Effector memory CD8-positive, alpha-beta T cell (primary cell): Measurements from ENCODE around the gene PIRT.
A peak's percentile ranks its signal among the peaks of the same experiment; 100 is the strongest.
"Not testable (repeated sequence)": the region's sequence is repeated elsewhere in the genome, so short reads cannot be mapped to it uniquely, and the experiment has no call there.

Experiments used
- ATAC-seq: fragments of 150-1000 bp; cut with Tn5 transposase; replicated peaks from 2 replicates; pipeline ENCODE4 v1.10.0; 2021; ENCODE audit warnings: mild to moderate bottlenecking, moderate library complexity
- DNase-seq, 3 experiments: peaks; one replicate each; pipeline ENCODE4 v3.0.0; 2021
- H3K27ac Mint-ChIP-seq, 2 donors: one replicate each; pipeline ENCODE4 v1.8.0; 2022; ENCODE audit warnings: mild to moderate bottlenecking in 2 of 2, mixed read lengths in 2 of 2, moderate library complexity in 2 of 2
- H3K27me3 Mint-ChIP-seq, 2 donors: one replicate each; pipeline ENCODE4 v1.8.0; 2022; ENCODE audit warnings: mixed read lengths in 2 of 2
- H3K36me3 Mint-ChIP-seq: one replicate; pipeline ENCODE4 v1.8.0; 2022; ENCODE audit warnings: mild to moderate bottlenecking, moderate library complexity, mixed read lengths; ENCODE audit not compliant: insufficient read depth
- H3K4me1 Mint-ChIP-seq, 2 donors: one replicate each; pipeline ENCODE4 v1.8.0; 2022; ENCODE audit warnings: low read depth in 2 of 2, mixed read lengths in 2 of 2
- H3K4me3 Mint-ChIP-seq, 2 donors: one replicate each; pipeline ENCODE4 v1.8.0; 2022; ENCODE audit warnings: mild to moderate bottlenecking in 2 of 2, mixed read lengths in 2 of 2, moderate library complexity in 2 of 2
- H3K9me3 Mint-ChIP-seq, 2 donors: one replicate each; pipeline ENCODE4 v1.8.0; 2022; ENCODE audit warnings: mixed read lengths in 2 of 2
- total RNA-seq, 9 experiments: gene quantifications; one replicate each; lab custom pipeline; 2026; lab: John Stamatoyannopoulos, UW

Gene PIRT
- 0 to 0.07 (median 0) reads per million in 9 experiments for total RNA-seq

DNA sequence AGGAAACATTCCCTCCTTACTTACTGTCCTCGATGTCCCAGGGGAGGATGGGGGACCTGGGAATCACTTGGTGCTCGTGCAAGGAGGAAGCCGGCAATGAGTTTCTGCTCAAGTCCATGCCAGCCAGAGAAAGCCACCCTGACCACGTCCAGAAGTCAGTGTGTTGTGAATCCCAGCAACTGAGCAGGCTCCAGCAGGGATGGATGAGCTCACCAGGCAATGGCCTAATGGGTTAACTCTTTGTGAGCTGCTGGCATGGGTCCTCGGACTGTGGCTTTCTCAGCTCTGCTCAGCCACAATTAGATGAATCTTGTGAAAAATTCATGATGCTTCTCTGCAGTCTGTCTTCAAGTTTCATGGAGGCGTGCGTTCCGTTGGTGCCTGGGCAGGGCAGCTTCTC, at the start of gene PIRT:
Gene PIRT, minus strand, starts transcription at position 167 of the 400 bp plus-strand sequence. CDS start 12,442 bp downstream, outside the sequence.
- DNase-seq (no peak), ATAC-seq (no peak)
- Mint-ChIP-seq H3K4me1 (no peaks in the 10 kb centered on the region), H3K4me3 (no peak within 1 kb of the TSS), H3K9me3 (no peaks in the 10 kb centered on the region), H3K27me3 (peaks cover 20 to 26% of the 10 kb centered on the region in 2 donors), H3K27ac (no peak within 1 kb of the TSS), H3K36me3 (no peaks in the 10 kb centered on the region)

DNA sequence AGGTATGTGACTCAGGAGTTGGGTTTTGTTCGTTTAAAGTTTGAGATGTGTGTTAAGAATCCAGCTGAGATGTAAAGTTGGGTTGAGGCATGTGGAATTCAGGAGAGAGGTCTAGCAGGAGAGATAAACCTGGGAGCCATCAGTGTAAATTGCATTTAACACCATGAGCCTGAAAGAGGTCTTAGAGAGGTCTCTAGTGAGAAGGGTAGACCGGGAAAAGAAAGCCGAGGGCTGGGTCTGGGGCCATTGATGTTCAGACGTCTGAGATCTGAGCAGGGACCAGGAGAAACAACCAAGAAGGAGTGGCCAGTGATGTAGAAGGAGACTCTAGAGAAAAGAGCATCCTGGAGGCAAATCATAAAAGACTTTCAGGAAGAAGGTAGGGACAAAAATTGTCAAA, 44.1 kb upstream of the PIRT start:
- Mint-ChIP-seq H3K27ac (no peak overlapping the region), H3K4me1 (no peaks in the 10 kb centered on the region), H3K27me3 (peaks cover 3 to 27% of the 10 kb centered on the region in 2 donors), H3K36me3 (no peaks in the 10 kb centered on the region), H3K9me3 (no peaks in the 10 kb centered on the region), H3K4me3 (no peak overlapping the region)
- DNase-seq (no peak), ATAC-seq (no peak)

DNA sequence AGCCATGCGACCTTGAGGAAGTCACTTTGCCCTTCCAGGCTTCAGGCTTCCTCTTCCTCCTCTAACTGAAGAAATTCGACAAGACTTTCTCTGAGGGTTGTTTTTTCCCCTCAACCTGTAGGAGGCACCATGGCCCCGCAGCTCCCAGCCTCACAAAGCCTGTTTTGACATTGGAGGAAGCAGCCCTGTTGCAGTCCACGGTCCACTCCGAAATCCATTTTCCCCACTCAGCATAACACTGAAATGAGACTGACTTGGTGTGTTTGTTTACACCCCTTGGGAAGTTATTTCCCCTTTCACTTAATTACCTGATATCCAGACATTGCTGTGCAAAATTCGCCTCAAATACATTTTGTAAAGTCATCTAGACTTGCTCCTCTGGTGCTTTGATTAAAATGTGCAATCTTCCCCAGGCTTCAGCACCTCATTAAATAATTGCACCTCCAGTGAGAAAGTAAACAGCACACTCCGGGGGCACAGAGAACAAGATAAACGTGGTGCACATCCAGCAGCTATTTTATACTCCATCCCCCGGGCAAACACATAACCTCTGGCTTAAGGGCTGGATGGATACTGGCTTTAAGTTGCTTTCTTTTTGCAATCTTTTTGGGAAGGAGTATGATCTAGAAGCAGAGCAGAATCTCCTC, 41.4 kb upstream of the PIRT start:
- Mint-ChIP-seq H3K9me3 (no peaks in the 10 kb centered on the region), H3K4me3 (no peak overlapping the region), H3K27ac (no peak overlapping the region), H3K36me3 (no peaks in the 10 kb centered on the region), H3K27me3 (peaks cover 9 to 40% of the 10 kb centered on the region in 2 donors), H3K4me1 (no peaks in the 10 kb centered on the region)
- ATAC-seq: no peak
- no peak for DNase-seq

DNA sequence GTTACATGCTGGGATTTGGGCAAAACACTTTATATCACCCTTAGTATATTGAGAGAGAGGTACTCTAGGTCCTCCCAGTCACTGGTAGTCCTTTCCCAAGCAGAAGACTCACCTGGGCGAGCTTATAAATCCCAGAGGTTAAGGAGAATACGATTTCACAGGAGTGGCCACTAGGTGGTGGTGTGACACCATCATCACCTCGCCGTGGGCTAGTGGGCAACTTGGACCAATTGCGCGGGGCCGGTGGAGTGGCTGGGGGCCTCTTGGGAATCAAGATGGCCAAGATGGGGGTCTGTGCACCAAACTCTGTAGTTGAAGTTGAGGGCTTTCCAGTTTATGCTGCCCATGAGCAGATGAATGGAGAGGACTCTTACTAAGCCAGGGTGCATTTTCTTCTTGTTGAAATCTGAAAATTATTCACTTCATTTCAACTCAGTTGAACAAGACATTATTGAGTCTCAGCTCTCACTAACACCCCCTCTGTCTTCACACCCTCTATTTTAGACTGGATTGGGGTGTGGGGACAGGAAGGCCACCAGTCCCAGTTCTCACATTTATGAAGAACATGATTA, 38.2 kb upstream of the PIRT start:
- ATAC-seq (no peak), DNase-seq (no peak)
- Mint-ChIP-seq H3K36me3 (no peaks in the 10 kb centered on the region), H3K4me1 (no peaks in the 10 kb centered on the region), H3K27ac (no peak overlapping the region), H3K27me3 (peaks cover 18 to 56% of the 10 kb centered on the region in 2 donors), H3K9me3 (no peaks in the 10 kb centered on the region), H3K4me3 (no peak overlapping the region)

DNA sequence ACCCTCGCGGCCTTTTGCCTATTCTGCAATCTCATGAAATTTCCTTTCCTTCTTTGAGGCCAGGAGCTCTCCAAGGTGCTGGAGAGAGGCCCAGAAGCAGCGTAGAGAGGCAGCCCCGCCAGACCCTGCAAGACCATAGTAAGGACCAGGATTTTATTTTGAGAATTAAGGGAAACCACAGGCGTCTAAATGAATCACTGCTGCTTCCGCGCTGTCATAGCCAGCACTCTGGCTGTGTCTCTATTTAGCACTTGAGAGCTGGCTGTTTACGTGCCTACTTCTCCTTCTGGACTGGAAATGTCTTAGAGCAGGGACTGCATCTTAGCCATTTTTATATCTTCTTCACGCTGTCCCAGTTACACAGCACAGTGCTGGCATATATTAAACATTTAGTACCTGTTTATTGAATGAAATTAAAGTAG, 37.6 kb upstream of the PIRT start:
- H3K4me1 Mint-ChIP-seq: no peaks in the 10 kb centered on the region
- ATAC-seq: no peak
- peaks cover 18 to 56% of the 10 kb centered on the region in 2 donors for H3K27me3 Mint-ChIP-seq
- H3K9me3 Mint-ChIP-seq: no peaks in the 10 kb centered on the region
- DNase-seq: no peak
- H3K36me3 Mint-ChIP-seq: no peaks in the 10 kb centered on the region
- no peak overlapping the region for H3K27ac Mint-ChIP-seq
- H3K4me3 Mint-ChIP-seq: no peak overlapping the region

DNA sequence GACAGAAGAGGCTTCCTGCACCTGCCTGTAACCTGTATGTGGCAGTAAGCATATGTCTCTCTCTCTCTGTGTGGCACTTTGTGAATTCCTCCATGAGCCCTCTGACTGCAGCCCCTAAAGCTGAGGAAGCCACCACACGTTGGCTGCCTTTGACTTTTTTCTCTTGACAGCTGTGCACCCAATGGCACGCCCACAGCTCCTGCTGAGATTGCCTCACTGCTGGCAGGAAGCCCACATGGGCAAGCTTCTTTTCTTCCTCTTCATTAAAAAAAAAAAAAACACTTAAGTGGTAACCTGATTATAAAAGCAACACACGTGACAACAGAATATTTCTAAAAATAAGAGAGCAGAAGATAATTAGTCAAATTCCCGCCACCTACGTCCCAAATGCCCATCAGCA, 34.0 kb upstream of the PIRT start:
- Mint-ChIP-seq H3K27ac (no peak overlapping the region), H3K9me3 (no peaks in the 10 kb centered on the region), H3K4me1 (no peaks in the 10 kb centered on the region), H3K36me3 (no peaks in the 10 kb centered on the region), H3K4me3 (no peak overlapping the region), H3K27me3 (peaks cover 14 to 36% of the 10 kb centered on the region in 2 donors)
- no peak for ATAC-seq
- no peak for DNase-seq

DNA sequence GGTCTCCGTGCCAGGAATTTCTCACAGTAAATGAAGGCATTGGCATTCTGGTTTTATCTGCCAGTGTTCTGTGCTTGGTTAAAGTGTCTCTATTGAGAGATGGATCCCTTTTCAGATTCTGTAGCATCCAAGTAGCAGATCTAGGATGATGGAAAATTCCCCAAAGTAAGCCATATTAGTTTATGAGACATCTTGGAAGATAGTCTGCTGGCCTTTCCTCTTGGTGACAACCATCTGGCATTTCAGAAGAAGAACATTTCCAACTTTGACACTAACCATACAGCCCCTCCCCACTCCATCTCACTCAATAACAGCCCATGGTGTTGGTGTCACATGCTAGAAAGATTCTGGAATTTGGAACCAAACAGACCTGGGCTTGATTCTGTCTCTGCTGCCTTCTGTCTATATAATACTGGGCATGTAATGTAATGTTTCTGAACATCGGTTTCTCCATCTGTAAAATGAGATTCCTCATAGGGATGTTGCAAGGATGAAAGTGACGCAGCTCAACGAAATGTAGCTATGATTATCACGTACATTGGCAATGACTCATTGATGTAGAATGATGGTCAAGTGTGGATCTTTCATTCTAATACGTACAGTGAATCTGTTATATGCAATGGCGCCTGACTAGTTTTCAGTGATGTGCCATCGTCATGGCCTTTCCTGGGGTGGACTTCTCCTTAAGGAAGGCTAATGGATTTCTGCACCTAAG, 32.6 kb upstream of the PIRT start:
- Mint-ChIP-seq H3K27me3 (peaks cover 9 to 30% of the 10 kb centered on the region in 2 donors), H3K9me3 (no peaks in the 10 kb centered on the region), H3K4me3 (no peak overlapping the region), H3K4me1 (no peaks in the 10 kb centered on the region), H3K36me3 (no peaks in the 10 kb centered on the region), H3K27ac (no peak overlapping the region)
- DNase-seq (no peak), ATAC-seq (no peak)

DNA sequence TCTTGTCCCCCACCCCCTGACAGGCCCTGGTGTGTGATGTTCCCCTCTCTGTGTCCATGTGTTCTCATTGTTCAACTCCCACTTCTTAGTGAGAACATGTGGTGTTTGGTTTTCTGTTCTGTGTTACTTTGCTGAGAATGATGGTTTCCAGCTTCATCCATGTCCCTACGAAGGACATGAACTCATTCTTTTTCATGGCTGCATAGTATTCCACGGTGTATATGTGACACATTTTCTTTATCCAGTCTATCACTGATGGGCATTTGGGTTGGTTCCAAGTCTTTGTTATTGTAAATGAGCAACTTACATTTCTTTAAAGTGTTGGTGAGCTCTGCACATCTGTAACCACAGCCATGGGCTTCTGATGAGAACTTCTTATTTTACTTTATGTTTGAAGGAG, 30.9 kb upstream of the PIRT start:
- H3K27ac Mint-ChIP-seq, H3K9me3 Mint-ChIP-seq, H3K4me3 Mint-ChIP-seq, DNase-seq, H3K4me1 Mint-ChIP-seq, H3K36me3 Mint-ChIP-seq, ATAC-seq: not testable (repeated sequence)
- peaks cover 15 to 33% of the 10 kb centered on the region in 2 donors for H3K27me3 Mint-ChIP-seq

DNA sequence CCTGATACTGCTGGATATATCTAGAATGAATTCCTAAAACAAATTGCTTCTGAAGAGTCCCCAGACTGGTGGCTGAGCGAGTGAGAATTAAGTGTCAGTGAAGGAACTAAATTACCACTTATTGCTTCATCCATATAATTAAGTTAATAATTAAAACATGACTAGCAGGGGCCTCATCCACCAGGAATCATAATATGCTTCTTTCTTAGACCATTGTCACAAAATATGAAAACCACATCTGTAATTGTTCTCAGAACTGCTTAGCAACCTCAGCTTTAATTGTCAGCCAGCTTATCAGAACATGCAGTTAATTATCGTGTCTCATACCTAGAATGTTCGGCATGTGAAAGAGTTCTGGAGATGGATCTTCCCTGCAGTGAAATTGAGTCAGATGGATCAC, 21.2 kb upstream of the PIRT start:
- H3K27me3 Mint-ChIP-seq: peaks cover 0 to 23% of the 10 kb centered on the region in 2 donors
- H3K4me1 Mint-ChIP-seq: no peaks in the 10 kb centered on the region
- no peak for ATAC-seq
- no peak overlapping the region for H3K4me3 Mint-ChIP-seq
- no peaks in the 10 kb centered on the region for H3K36me3 Mint-ChIP-seq
- DNase-seq: no peak
- no peaks in the 10 kb centered on the region for H3K9me3 Mint-ChIP-seq
- no peak overlapping the region for H3K27ac Mint-ChIP-seq

DNA sequence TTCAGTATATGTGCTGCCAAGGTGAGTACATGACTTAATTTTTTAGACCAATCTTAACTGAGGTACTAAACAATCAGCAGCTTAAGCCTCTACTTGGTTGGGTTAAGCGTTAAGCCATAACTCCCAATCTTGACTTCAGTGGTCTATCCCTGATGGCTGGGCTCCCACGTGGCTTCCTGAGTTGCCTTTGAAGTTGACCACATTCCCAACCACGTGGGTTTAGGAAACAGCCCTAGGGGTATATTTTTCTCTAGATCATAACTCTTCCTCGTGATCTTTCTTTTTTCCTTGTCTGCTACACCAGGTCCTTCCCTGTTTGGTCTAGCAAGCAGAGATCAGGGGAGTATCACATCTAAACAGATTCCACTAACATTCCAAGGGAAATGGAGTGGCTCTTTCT, 20.1 kb upstream of the PIRT start:
- H3K4me1 Mint-ChIP-seq: no peaks in the 10 kb centered on the region
- ATAC-seq (no peak), DNase-seq (no peak)
- H3K36me3 Mint-ChIP-seq: no peaks in the 10 kb centered on the region
- H3K27ac Mint-ChIP-seq: no peak overlapping the region
- peaks cover 4 to 20% of the 10 kb centered on the region in 2 donors for H3K27me3 Mint-ChIP-seq
- no peaks in the 10 kb centered on the region for H3K9me3 Mint-ChIP-seq
- no peak overlapping the region for H3K4me3 Mint-ChIP-seq

DNA sequence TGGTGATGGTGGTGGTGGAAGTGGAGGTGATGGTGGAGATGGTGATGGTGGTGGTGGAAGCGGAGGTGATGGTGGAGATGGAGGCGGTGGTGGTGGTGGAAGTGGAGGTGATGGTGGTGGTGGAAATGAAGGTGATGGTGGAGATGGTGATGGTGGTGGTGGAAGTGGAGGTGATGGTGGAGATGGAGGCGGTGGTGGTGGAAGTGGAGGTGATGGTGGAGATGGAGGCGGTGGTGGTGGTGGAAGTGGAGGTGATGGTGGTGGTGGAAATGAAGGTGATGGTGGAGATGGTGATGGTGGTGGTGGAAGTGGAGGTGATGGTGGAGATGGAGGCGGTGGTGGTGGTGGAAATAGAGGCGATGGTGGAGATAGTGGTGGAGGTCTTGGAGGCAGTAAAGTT, 8.7 kb upstream of the PIRT start:
- H3K9me3 Mint-ChIP-seq, H3K27ac Mint-ChIP-seq, ATAC-seq, H3K4me1 Mint-ChIP-seq, H3K4me3 Mint-ChIP-seq, DNase-seq, H3K36me3 Mint-ChIP-seq: not testable (repeated sequence)
- H3K27me3 Mint-ChIP-seq: peaks cover 26 to 52% of the 10 kb centered on the region in 2 donors

DNA sequence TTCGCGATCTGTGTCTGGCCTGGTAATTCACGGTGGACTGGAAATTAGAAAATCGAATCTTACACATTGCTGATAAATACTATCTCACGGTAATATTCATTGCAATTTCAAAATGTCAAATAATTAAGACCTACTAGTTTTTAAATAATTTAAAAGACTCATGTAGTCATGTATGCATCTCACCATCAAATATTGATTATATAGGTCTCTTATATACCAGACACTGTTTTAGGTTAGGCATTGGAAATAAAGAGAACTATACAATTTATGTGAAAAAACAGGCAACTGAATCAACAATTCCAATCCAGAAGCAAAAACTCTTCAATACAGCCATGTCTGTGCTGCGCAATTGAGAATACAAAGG, 7.5 kb upstream of the PIRT start:
- peak overlapping the region; percentile 74 to 79 for H3K4me3 Mint-ChIP-seq
- no peaks in the 10 kb centered on the region for H3K9me3 Mint-ChIP-seq
- H3K27me3 Mint-ChIP-seq: peaks cover 20 to 39% of the 10 kb centered on the region in 2 donors
- ATAC-seq: no peak
- no peaks in the 10 kb centered on the region for H3K36me3 Mint-ChIP-seq
- H3K4me1 Mint-ChIP-seq: peaks cover 8% of the 10 kb centered on the region in 2 donors
- no peak overlapping the region for H3K27ac Mint-ChIP-seq
- DNase-seq: no peak

DNA sequence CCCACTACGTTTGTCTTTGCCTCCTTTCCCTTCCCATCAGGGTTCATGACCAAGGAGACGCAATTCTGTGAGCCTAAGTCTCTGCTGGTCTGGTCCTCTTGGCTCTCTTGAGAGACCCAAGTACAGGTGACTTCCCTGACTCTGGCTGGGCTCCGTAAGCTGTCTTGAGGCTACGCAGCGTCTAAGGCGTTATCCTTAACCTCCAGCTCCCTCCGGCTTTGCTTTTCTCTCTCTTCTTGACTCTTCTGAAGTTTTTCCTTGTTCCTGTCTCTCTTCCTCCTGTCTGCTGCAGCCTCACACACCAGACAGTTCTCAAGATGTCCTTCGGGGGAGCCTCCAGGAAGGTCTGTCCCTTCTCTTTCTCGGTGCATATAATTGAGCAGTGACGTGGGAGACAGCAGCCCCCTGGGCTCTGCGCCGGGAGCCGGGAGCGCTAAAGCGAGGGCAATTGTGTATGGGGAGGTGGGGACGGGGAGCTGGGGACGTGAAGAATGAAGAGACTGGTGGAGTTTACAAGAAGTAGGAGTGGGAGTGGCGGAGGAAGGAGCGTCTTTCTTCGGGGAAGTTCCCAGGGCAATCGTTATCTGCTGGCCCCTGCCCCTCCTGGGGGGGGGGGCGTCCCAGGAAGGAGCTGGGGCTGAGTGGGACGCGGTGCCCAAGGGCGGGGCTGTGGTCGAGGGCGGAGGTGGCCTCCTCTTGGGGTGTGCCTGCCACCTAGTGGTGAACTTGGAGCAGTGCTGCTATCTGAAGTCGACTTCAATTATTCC, 6.9 kb upstream of the PIRT start:
- H3K27ac Mint-ChIP-seq: peak overlapping the region in 1 of 2 donors; percentile 16
- no peaks in the 10 kb centered on the region for H3K9me3 Mint-ChIP-seq
- peaks cover 14 to 33% of the 10 kb centered on the region in 2 donors for H3K27me3 Mint-ChIP-seq
- DNase-seq (peak; percentile 42 to 45 (median 44)), ATAC-seq (peak; percentile 85)
- H3K4me1 Mint-ChIP-seq: peaks cover 8% of the 10 kb centered on the region in 2 donors
- peak overlapping the region; percentile 74 to 79 for H3K4me3 Mint-ChIP-seq
- H3K36me3 Mint-ChIP-seq: no peaks in the 10 kb centered on the region
